Esophagus (tissue), 2 donors: Measurements from ENCODE around the gene PDE2A. TPM values are rescaled to one million over a fixed set of nuclear protein-coding genes. Genes with fewer than 3 reads are reported as not detected.

ENCODE experiments used
- H3K27ac ChIP-seq, 2 donors: one replicate each; pipeline ENCODE4 v1.5.1; 2013; ENCODE audit warnings: low read depth in 2 of 2, mild to moderate bottlenecking in 2 of 2, inconsistent platforms in 1 of 2, low read length in 1 of 2, moderate library complexity in 1 of 2
- H3K27me3 ChIP-seq, 2 donors: one replicate each; pipeline ENCODE4 v1.6.1; 2013; ENCODE audit warnings: low read length in 2 of 2, control low read depth in 1 of 2, mild to moderate bottlenecking in 1 of 2; ENCODE audit not compliant: insufficient read depth in 2 of 2, control insufficient read depth in 1 of 2
- H3K36me3 ChIP-seq, 2 donors: one replicate each; pipeline ENCODE4 v1.6.1; 2013; ENCODE audit warnings: low read length in 1 of 2; ENCODE audit not compliant: control insufficient read depth in 2 of 2, insufficient read depth in 2 of 2
- H3K4me1 ChIP-seq, 2 donors: one replicate each; pipeline ENCODE4 v1.6.1; 2013; ENCODE audit warnings: low read length in 1 of 2; ENCODE audit not compliant: control insufficient read depth in 2 of 2, insufficient read depth in 2 of 2
- H3K4me3 ChIP-seq, 2 donors: one replicate each; pipeline ENCODE4 v1.5.1; 2013; ENCODE audit warnings: low read length in 2 of 2, mild to moderate bottlenecking in 2 of 2, low read depth in 1 of 2, moderate library complexity in 1 of 2
- H3K9me3 ChIP-seq, 2 donors: one replicate each; pipeline ENCODE4 v1.6.1; 2013; ENCODE audit warnings: mild to moderate bottlenecking in 2 of 2, low read depth in 1 of 2, low read length in 1 of 2, moderate library complexity in 1 of 2; ENCODE audit not compliant: control insufficient read depth in 2 of 2, insufficient read depth in 1 of 2
- WGBS, 2 donors: extraction: QIAGEN DNeasy Blood & Tissue Kit; methylation state at CpG; one replicate each; pipeline ENCODE4 v1.1.7; 2013; 5-methylcytosine and 5-hydroxymethylcytosine counted together
- polyA plus RNA-seq, 2 donors: library from polyadenylated mRNA; stranded (reverse); fragments of 200-250 nt; gene quantifications; one replicate each; pipeline ENCODE4 v1.2.3, GENCODE V29; 2013
- donor health status: healthy with polysubstance abuse.
- donor health status: Bipolar disorder and iron deficiency.

PDE2A gene
- polyA plus RNA-seq, 2 donors, result 6.9 to 7.6 TPM

DNA sequence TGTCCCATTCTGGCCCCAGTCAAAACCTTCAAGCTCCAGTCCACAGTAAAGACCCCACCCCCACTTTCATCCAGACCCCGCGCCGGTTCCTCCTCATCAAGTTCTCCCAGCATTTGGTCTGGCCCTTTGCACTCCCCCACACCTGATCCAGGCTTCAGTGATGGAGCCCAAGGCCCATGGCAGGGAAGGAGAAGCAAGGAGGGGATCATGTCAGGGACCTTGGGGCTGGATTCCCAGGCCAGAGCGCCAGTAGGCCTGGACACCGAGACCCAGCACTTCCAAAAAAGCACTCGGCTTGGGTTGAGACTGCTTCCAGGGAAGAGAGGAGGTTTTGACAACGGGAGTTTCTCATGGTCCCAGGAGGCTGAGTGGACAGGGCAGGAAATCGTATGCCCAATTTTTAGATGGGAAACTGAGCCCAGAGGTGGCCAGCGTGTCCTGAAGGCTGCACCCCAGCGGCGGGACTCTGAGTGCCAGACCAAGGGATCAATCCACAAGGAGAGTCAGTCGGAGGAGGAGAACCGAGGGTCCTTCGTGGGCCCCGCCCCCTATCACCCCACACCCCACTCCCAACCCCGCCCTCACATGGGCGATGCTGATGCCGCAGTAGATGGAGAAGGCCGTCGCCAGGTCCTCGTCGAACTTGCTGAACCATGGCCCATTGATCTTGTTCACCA is 90.5 kb downstream of the PDE2A start:
- peaks cover 0 to 4% of the 10 kb centered on the region in 2 donors for H3K4me1 ChIP-seq
- H3K27me3 ChIP-seq, result no peaks in the 10 kb centered on the region
- no peak overlapping the region for H3K4me3 ChIP-seq
- H3K27ac ChIP-seq, result no peak overlapping the region
- no peaks in the 10 kb centered on the region for H3K9me3 ChIP-seq
- WGBS, 2 donors, result 70 to 76% methylated on average over 21 to 22 of the region's 22 CpGs
- peaks cover 0 to 4% of the 10 kb centered on the region in 2 donors for H3K36me3 ChIP-seq

DNA sequence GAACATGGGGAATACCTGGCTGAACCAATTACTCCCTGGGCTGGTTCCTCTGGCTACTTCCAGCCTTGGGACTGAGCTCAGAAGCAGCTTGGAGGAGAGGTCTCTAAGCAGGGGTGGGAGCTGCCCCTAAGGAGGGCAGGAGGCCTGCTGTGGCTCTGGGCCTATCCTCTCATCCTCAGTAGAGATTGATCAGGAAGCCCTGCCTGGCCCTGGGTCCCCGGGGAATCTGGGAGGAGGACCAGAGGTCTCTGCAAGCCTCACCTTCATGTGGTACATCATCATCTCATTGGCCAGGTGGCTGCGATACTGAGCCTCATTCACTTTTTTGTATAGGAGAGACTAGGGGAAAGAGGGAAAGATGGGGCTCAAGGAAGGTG is 91.1 kb downstream of the PDE2A start:
- Histone ChIP-seq H3K36me3 (peaks cover 0 to 4% of the 10 kb centered on the region in 2 donors), H3K27me3 (no peaks in the 10 kb centered on the region), H3K4me1 (peaks cover 0 to 4% of the 10 kb centered on the region in 2 donors), H3K4me3 (no peak overlapping the region), H3K27ac (no peak overlapping the region), H3K9me3 (no peaks in the 10 kb centered on the region)
- 49 to 73% methylated on average over 2 of the region's 2 CpGs for WGBS, 2 donors

DNA sequence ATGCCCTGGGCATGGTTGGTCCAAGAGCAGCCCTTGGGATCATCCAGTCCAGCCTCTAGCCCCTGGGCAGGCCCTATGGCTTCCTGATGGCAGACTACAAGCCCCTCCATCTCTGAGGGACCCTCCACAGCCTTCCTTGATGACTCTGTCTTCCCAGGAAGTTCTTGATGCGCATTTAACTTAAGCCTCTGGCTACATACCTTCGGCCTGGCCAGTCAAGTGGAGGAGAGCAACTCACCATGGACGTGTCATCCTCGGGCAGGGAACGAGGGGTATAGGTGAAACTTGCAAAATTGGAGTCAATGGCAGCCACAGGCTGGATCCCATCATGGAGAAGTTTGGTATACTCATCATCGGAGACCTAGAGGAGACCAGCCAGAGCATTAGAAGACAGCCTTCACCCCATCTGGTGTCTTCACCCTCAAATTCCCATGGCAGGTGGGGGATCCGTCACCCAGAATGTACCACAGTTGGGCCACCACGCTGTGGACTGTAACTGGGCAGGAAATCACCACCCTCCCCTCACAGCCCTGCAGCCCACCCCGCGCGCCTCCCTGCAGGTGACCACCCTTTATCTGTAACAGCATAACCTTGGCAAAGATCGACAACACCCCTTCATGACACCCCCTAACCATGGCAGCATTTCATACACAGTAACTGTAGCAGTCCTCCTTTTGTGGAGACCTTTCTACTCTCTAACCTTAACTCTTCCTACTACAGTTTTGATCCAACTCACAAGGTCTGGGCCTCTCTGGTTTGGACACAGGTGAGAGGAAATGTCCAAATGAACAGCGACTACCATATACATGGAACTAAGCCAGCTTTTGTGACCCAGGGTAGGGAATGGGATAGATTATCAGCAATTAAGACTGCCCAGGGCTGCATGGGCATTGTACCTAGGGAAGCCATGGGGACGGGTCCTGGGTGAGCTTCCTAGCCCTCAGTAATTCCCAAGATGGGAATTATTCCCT is 91.7 kb downstream of the PDE2A start:
- no peak overlapping the region for H3K27ac ChIP-seq
- peaks cover 0 to 4% of the 10 kb centered on the region in 2 donors for H3K4me1 ChIP-seq
- H3K27me3 ChIP-seq, result no peaks in the 10 kb centered on the region
- WGBS, 2 donors, result 85 to 94% methylated on average over 14 of the region's 14 CpGs
- no peaks in the 10 kb centered on the region for H3K9me3 ChIP-seq
- no peak overlapping the region for H3K4me3 ChIP-seq
- H3K36me3 ChIP-seq, result peaks cover 0 to 4% of the 10 kb centered on the region in 2 donors

DNA sequence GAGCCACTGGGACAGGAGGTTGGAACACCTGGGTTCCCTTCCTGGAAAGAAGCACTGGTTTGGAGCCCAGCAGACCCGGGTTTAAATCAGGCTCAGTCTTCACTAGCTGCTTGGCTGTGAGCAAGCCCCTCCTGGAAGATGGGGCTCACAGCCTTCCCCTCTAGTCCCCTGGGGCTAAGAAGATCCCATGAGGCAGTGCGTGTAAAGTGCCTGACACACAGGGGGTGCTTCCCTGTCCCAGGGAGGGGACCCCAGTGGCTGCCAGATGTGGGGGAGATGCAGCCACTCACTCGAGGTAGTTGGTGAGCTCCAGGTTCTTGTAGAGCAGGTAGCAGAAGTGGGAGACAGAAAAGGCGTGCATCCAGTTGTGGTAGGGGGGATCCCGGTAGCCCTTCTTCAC is 93.2 kb downstream of the PDE2A start:
- H3K36me3 ChIP-seq, result peaks cover 0 to 4% of the 10 kb centered on the region in 2 donors
- H3K4me3 ChIP-seq, result no peak overlapping the region
- H3K4me1 ChIP-seq, result peaks cover 0 to 4% of the 10 kb centered on the region in 2 donors
- H3K9me3 ChIP-seq, result no peaks in the 10 kb centered on the region
- H3K27ac ChIP-seq, result no peak overlapping the region
- WGBS, 2 donors, result 66 to 71% methylated on average over 5 of the region's 5 CpGs
- H3K27me3 ChIP-seq, result no peaks in the 10 kb centered on the region

DNA sequence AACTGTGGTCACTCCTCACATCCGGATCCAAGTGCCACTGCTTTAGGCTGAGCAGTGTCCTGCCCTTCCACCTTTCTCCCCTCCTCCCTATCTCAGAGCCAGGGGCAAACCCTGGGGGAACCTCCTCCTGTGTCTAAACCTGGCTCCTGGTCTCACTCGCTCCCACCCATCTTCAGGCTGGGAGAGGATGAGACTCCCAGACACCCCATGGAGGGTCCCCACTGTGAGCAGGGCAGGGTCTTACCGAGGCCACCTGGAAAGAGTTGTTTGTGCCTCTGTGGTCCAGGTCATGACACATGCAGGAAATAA is 93.6 kb downstream of the PDE2A start:
- Histone ChIP-seq H3K27me3 (no peaks in the 10 kb centered on the region), H3K4me1 (peaks cover 0 to 4% of the 10 kb centered on the region in 2 donors), H3K4me3 (no peak overlapping the region), H3K36me3 (peaks cover 0 to 4% of the 10 kb centered on the region in 2 donors), H3K9me3 (no peaks in the 10 kb centered on the region), H3K27ac (no peak overlapping the region)
- 57 to 60% methylated on average over 3 of the region's 3 CpGs for WGBS, 2 donors

DNA sequence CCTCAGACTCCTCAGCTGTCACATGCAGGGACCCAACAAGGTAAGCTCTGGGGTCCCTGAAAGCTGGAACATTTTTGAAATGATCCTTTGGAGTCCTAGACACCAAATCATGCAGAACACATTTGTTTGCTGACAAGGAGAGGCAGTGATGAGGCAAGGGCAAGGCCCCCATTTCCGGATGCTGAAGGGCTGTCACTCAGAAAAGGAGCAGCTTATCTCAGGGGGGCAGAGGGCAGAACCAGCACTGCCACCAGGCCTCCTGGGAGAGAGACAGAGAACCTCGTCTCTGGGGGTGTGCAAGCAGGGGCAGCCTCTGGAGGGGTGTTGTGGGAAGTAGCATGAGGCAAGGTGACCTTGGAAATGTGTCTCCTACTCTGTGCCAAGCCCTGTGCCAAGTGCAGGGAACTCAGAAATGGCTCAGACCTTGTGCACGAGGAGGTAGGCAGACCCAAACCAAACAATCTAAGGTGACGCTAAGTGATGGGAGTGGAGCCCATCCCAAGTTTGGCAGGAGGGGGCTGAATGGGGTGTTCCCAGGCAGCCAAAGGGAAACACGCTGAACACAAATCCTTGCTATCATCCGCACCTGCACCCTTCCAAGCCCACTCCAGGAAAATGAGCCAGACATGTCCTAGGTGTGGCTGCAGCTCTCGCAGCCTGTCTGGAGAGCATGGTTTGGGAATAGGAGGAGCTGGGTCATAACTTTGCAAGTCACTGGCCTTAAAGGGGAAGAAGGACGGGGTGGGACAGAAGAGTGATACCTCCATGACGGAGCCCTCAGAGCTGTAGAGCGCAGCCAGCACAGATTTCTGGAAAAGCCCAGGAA is 94.2 kb downstream of the PDE2A start:
- Histone ChIP-seq H3K4me3 (no peak overlapping the region), H3K27ac (no peak overlapping the region), H3K4me1 (peaks cover 0 to 4% of the 10 kb centered on the region in 2 donors), H3K36me3 (peaks cover 0 to 4% of the 10 kb centered on the region in 2 donors), H3K27me3 (no peaks in the 10 kb centered on the region), H3K9me3 (no peaks in the 10 kb centered on the region)
- WGBS, 2 donors, result 69 to 72% methylated on average over 10 of the region's 10 CpGs

DNA sequence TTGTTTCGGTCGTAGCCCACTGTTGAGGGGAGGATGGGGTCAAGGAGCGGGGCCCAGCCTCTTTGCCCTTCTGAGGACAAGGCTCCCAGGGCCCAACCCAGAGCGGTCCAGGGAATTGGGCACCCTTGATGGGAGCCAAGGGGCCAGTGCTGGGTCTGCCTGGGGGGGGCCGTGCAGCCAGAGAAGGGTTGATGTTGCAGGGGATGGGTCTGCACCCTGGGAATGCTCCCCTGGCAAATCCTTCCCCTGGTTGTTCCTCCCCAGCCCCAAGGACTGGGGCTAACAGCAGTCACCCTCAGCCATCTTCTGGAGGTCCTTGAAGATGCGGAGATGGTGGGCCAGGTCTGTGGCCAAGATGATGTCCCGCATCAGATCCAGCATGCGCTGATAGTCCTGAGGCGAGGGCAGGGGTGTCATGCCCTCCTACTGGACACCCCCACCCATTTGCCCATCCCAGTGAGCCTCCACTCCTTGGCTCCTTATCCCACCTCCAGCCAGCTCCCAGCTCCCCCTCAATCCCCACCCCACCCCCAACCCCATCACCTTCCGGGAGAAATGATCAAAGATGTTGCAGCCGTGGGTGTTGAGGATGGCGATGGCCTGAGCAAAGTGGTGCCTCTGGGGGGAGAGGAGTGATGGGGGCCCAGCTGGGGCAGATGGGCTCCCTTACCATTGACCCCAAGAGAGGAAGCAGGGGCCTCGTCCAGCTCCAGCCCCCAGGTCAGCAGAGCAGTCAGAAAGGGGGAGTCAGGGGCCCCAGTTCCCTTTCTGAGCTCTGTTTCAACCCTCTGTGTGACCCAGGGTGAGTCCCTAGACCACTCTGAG is 95.0 kb downstream of the PDE2A start:
- WGBS, 2 donors, result 84 to 86% methylated on average over 13 of the region's 13 CpGs

DNA sequence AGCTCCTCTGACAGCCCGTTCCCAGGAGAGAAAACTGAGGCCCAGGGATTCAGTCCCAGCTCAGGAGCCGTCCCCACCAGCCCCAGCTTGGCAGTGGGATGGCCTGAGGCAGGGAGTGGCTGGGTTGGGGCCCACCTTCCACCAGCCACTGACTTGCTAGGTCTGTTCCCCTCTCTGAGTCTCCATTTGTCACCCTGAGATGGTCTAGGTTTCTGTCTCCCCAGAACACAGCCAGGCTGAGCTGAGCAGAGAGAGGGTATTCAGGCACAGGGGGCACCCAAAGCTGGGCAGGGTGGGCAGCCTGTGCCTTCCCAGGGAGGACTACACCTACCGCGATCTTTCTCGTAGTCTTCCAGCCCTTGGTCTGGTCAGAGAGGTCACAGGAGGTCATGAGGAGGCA is 95.7 kb downstream of the PDE2A start:
- Histone ChIP-seq H3K4me3 (no peak overlapping the region), H3K27me3 (no peaks in the 10 kb centered on the region), H3K36me3 (peaks cover 0 to 4% of the 10 kb centered on the region in 2 donors), H3K27ac (no peak overlapping the region), H3K4me1 (no peaks in the 10 kb centered on the region), H3K9me3 (no peaks in the 10 kb centered on the region)
- 86 to 89% methylated on average over 5 of the region's 5 CpGs for WGBS, 2 donors

More for the DNA sequence above, 95.0 kb downstream of the PDE2A start:
- Histone ChIP-seq H3K4me1 (peaks cover 0 to 2% of the 10 kb centered on the region in 2 donors), H3K27ac (no peak overlapping the region), H3K9me3 (no peaks in the 10 kb centered on the region), H3K4me3 (no peak overlapping the region), H3K27me3 (no peaks in the 10 kb centered on the region), H3K36me3 (peaks cover 0 to 4% of the 10 kb centered on the region in 2 donors)
